ENCODE measurements around the gene PTPRK. TPM values are rescaled to one million over a fixed set of nuclear protein-coding genes. Genes with fewer than 3 reads are reported as not detected.

The PTPRK gene
- total RNA-seq, 1 experiment from 2014 or later = 89.3 TPM

GRCh38 chr6:128155826-128156225 lies 364.6 kb downstream of the PTPRK start:
- POLR2A ChIA-PET (ENCODE audit: unreplicated experiment) = interaction anchor here (0.5 kb wide), 1 partner anchor 84 kb away, joined by 4 read pairs; no protein-coding TSS in a partner anchor
- BruUV-seq (replicated peaks) = no TSS peak

DNA sequence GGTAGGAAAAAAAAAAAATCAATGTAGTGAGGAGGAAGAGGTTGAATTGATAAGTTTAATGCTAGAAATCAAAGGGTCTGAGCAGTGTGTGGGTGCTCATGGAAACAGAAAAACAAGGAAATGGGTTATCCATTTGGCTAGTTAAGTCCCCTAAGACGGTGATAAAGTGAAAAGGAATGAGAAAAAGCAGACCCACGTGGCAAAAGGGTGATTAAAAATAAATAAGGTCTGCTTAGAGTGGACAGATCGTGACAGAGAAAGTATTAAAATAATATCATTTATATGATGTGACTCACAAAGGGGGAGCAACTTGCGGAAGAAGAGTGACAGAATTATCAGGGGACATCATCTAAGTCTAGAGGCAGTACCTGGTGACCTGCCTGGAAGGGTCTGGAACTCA lies 367.8 kb downstream of the PTPRK start:
- Histone ChIP-seq H2AFZ (no peak overlapping the region), H3K9me2 (ENCODE audit: insufficient read depth) (no peaks in the 10 kb centered on the region), H3K27ac (no peak overlapping the region), H3K9me3 (ENCODE audit: insufficient read depth, low read depth) (no peaks in the 10 kb centered on the region), H3F3A (ENCODE audit: insufficient read depth, low read depth) (no peaks in the 10 kb centered on the region; the same call in 1 of the 2 replicates), H3K4me1 (replicated peaks; ENCODE audit: insufficient read depth) (no peaks in the 10 kb centered on the region), H3K4me3 (no peak overlapping the region), H4K20me1 (ENCODE audit: insufficient read depth) (no peaks in the 10 kb centered on the region), H3K4me2 (no peak overlapping the region), H3K27me3 (ENCODE audit: insufficient read depth, low read depth) (no peaks in the 10 kb centered on the region), H3K36me3 (ENCODE audit: low read depth) (no peaks in the 10 kb centered on the region), H3K79me2 (ENCODE audit: low read depth) (no peaks in the 10 kb centered on the region)
- CTCF ChIA-PET = no interaction called here
- no TSS peak for BruUV-seq (replicated peaks)
- POLR2A ChIA-PET (ENCODE audit: unreplicated experiment) = no interaction called here
- TF ChIP-seq EZH2 (IDR thresholded peaks at IDR 0.05; ENCODE audit: low read depth) = no peak
- TF ChIP-seq, protein P1, sequence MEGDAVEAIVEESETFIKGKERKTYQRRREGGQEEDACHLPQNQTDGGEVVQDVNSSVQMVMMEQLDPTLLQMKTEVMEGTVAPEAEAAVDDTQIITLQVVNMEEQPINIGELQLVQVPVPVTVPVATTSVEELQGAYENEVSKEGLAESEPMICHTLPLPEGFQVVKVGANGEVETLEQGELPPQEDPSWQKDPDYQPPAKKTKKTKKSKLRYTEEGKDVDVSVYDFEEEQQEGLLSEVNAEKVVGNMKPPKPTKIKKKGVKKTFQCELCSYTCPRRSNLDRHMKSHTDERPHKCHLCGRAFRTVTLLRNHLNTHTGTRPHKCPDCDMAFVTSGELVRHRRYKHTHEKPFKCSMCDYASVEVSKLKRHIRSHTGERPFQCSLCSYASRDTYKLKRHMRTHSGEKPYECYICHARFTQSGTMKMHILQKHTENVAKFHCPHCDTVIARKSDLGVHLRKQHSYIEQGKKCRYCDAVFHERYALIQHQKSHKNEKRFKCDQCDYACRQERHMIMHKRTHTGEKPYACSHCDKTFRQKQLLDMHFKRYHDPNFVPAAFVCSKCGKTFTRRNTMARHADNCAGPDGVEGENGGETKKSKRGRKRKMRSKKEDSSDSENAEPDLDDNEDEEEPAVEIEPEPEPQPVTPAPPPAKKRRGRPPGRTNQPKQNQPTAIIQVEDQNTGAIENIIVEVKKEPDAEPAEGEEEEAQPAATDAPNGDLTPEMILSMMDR (conservative IDR thresholded peaks at IDR 0.05) = no peak
- intact Hi-C loops (cut with micrococcal nuclease; ENCODE audit: unreplicated experiment) = no loop called here
- no peak for DNase-seq

More at GRCh38 chr6:128155826-128156225, 364.6 kb downstream of the PTPRK start:
- Histone ChIP-seq H3K4me1 (replicated peaks; ENCODE audit: insufficient read depth) (no peaks in the 10 kb centered on the region), H3K9me2 (ENCODE audit: insufficient read depth) (no peaks in the 10 kb centered on the region), H3K27me3 (ENCODE audit: insufficient read depth, low read depth) (no peaks in the 10 kb centered on the region), H3K9me3 (ENCODE audit: insufficient read depth, low read depth) (no peaks in the 10 kb centered on the region), H2AFZ (no peak overlapping the region), H3K4me2 (no peak overlapping the region), H4K20me1 (ENCODE audit: insufficient read depth) (no peaks in the 10 kb centered on the region), H3K4me3 (no peak overlapping the region), H3K27ac (no peak overlapping the region), H3K36me3 (ENCODE audit: low read depth) (no peaks in the 10 kb centered on the region; the same call in 1 of the 2 replicates), H3K79me2 (ENCODE audit: low read depth) (no peaks in the 10 kb centered on the region), H3F3A (ENCODE audit: insufficient read depth, low read depth) (no peaks in the 10 kb centered on the region)
- intact Hi-C loops (cut with micrococcal nuclease; ENCODE audit: unreplicated experiment) = no loop called here
- TF ChIP-seq EZH2 (IDR thresholded peaks at IDR 0.05; ENCODE audit: low read depth) = no peak
- TF ChIP-seq, protein P1 (conservative IDR thresholded peaks at IDR 0.05) = no peak
- CTCF ChIA-PET = no interaction called here
- no peak for DNase-seq

DNA sequence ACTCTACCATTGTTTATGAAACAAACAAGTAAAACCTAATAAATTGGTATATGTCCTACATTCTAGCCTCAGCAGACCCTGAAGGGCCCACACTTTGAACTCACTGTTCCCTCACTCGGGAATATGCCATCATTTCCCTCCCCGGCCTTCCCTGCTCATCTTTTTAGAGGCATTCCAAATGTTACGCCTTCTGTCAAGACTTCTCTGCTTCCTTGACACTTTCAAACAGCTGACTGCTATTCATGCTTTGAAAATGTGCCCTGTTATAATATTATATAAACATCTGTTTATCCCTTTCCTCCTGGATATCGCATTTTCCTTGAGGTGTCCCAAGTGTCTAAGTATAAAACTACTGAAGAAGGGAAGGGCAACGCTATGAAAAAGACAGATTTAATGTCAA lies 370.0 kb downstream of the PTPRK start:
- Histone ChIP-seq H3K36me3 (ENCODE audit: low read depth) (no peaks in the 10 kb centered on the region), H3K79me2 (ENCODE audit: low read depth) (no peaks in the 10 kb centered on the region), H4K20me1 (ENCODE audit: insufficient read depth) (no peaks in the 10 kb centered on the region), H3K9me3 (ENCODE audit: insufficient read depth, low read depth) (no peaks in the 10 kb centered on the region), H3F3A (ENCODE audit: insufficient read depth, low read depth) (no peaks in the 10 kb centered on the region; the same call in 1 of the 2 replicates), H3K27ac (no peak overlapping the region), H3K4me2 (no peak overlapping the region), H2AFZ (no peak overlapping the region), H3K4me3 (no peak overlapping the region), H3K27me3 (ENCODE audit: insufficient read depth, low read depth) (no peaks in the 10 kb centered on the region), H3K4me1 (replicated peaks; ENCODE audit: insufficient read depth) (no peaks in the 10 kb centered on the region), H3K9me2 (ENCODE audit: insufficient read depth) (no peaks in the 10 kb centered on the region)
- no peak for TF ChIP-seq EZH2 (IDR thresholded peaks at IDR 0.05; ENCODE audit: low read depth)
- TF ChIP-seq, protein P1 (conservative IDR thresholded peaks at IDR 0.05) = no peak
- BruUV-seq (replicated peaks) = no TSS peak
- DNase-seq = no peak
- intact Hi-C loops (cut with micrococcal nuclease; ENCODE audit: unreplicated experiment) = no loop called here
- CTCF ChIA-PET = no interaction called here
- POLR2A ChIA-PET (ENCODE audit: unreplicated experiment) = no interaction called here
